Gastrocnemius medialis (tissue), 4 donors: ENCODE results near the gene CCDC70. TPM values are rescaled to one million over a fixed set of nuclear protein-coding genes. Genes with fewer than 3 reads are reported as not detected.

Source experiments
- ATAC-seq, 2 donors: fragments of 150-250 bp; one replicate each; pipeline ENCODE4 v1.9.1; 2016
- DNase-seq, 2 donors: peaks; one replicate each; pipeline ENCODE4 v3.0.0-alpha.2; 2019
- H3K27ac ChIP-seq, 4 donors: fragments of 200-600 bp; sonication (generic); 1 replicate in 1 of 4; 2 replicates in 3 of 4; pipeline ENCODE4 v1.5.1; 2016 to 2018; ENCODE audit warnings: mild to moderate bottlenecking in 2 of 4, moderate library complexity in 1 of 4
- H3K27me3 ChIP-seq, 3 donors: fragments of 200-600 bp; sonication (generic) in 2 of 3; 1 replicate in 1 of 3; 2 replicates in 2 of 3; pipeline versions ENCODE4 v1.5.1 to v1.6.0; 2016 to 2019; ENCODE audit warnings: mild to moderate bottlenecking in 1 of 3, moderate library complexity in 1 of 3
- H3K36me3 ChIP-seq, 2 donors: fragments of 200-600 bp; sonication (generic) in 1 of 2; one replicate each; pipeline ENCODE4 v1.5.1; 2017 to 2018
- H3K4me1 ChIP-seq, 2 donors: fragments of 200-600 bp; sonication (generic) in 1 of 2; one replicate each; pipeline ENCODE4 v1.5.1; 2016 to 2017; ENCODE audit warnings: mild to moderate bottlenecking in 2 of 2
- H3K4me3 ChIP-seq, 4 donors: fragments of 200-600 bp; sonication (generic) in 3 of 4; 1 replicate in 1 of 4; 2 replicates in 3 of 4; pipeline ENCODE4 v1.5.1; 2016 to 2019; ENCODE audit warnings: mild to moderate bottlenecking in 2 of 4
- H3K9me3 ChIP-seq, 3 donors: fragments of 200-600 bp; sonication (generic) in 2 of 3; 1 replicate in 1 of 3; 2 replicates in 2 of 3; pipeline ENCODE4 v1.5.1; 2016 to 2019
- POLR2A ChIP-seq, 2 donors: fragments of 450-650 bp; IDR thresholded peaks; one replicate each; pipeline ENCODE4 v1.6.1; 2017; ENCODE audit warnings: antibody characterized with exemption in 2 of 2, mild to moderate bottlenecking in 2 of 2, moderate library complexity in 2 of 2
- in situ Hi-C, 4 donors: fragments of 200-750 bp; cut with MboI; loops; one replicate each; pipeline versions ENCODE4 v1.15.0 to v1.8.0; 2017; ENCODE audit warnings: low sequenced_read_pairs in 4 of 4
- intact Hi-C: fragments of 100-400 bp; cut with DNase I; formaldehyde crosslinking; loops from one replicate; pipeline ENCODE4 v1.15.1; 2023; ENCODE audit warnings: low total_unique reads
- total RNA-seq, 4 donors: library from RNA; depleted of rRNA; stranded (reverse); fragments of >200 nt; gene quantifications; one replicate each; pipeline versions ENCODE4 v1.1.0 to v1.2.3, GENCODE V29; 2016
- TF ChIP-seq, protein P1 (sequence below), 5 experiments: fragments of 450-650 bp in 3 of 5; fragments of 200-600 bp in 2 of 5; sonication (generic) in 2 of 5; IDR thresholded peaks in 4 of 5; conservative IDR thresholded peaks in 1 of 5; 1 replicate in 4 of 5; 2 replicates in 1 of 5; pipeline ENCODE4 v1.5.1; 2016 to 2019; ENCODE audit warnings: antibody characterized with exemption in 5 of 5, mild to moderate bottlenecking in 3 of 5, moderate library complexity in 3 of 5

Gene CCDC70
- total RNA-seq, 4 donors from 2014 or later: not detected

DNA sequence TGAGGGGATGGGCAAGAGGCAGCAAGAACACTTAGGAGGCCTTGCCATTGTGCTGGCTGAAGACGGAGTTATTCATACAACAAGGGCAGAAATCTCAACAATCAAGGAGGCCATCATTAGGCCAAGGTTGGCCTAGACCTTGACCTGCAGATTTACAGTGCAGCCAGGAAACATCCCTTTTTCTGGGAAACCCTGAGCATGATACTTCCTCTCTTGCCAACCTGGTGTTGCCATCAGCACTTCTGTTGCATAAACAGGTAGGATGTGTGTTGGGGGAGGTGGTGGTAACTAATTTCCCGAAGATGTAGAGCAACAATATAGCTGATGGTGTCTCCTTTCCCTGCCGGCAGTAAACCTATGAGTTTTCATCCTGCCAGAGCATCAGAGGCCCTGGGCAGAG lies 24.8 kb upstream of the CCDC70 start:
- H3K9me3 ChIP-seq: no peaks in the 10 kb centered on the region
- no peak overlapping the region for H3K4me3 ChIP-seq
- H3K27ac ChIP-seq: no peak overlapping the region
- TF ChIP-seq POLR2A (IDR thresholded peaks at IDR 0.05): no peak
- TF ChIP-seq, protein P1, sequence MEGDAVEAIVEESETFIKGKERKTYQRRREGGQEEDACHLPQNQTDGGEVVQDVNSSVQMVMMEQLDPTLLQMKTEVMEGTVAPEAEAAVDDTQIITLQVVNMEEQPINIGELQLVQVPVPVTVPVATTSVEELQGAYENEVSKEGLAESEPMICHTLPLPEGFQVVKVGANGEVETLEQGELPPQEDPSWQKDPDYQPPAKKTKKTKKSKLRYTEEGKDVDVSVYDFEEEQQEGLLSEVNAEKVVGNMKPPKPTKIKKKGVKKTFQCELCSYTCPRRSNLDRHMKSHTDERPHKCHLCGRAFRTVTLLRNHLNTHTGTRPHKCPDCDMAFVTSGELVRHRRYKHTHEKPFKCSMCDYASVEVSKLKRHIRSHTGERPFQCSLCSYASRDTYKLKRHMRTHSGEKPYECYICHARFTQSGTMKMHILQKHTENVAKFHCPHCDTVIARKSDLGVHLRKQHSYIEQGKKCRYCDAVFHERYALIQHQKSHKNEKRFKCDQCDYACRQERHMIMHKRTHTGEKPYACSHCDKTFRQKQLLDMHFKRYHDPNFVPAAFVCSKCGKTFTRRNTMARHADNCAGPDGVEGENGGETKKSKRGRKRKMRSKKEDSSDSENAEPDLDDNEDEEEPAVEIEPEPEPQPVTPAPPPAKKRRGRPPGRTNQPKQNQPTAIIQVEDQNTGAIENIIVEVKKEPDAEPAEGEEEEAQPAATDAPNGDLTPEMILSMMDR (IDR thresholded peaks at IDR 0.05 in 4 of 5, conservative IDR thresholded peaks at IDR 0.05 in 1 of 5): no peak
- H3K27me3 ChIP-seq: no peaks in the 10 kb centered on the region
- intact Hi-C loops (no loop called here), in situ Hi-C loops (no loop called here)
- H3K36me3 ChIP-seq: no peaks in the 10 kb centered on the region
- H3K4me1 ChIP-seq: no peaks in the 10 kb centered on the region
- DNase-seq (no peak), ATAC-seq (no peak)

- no peak for DNase-seq
- Histone ChIP-seq H3K4me1 (no peaks in the 10 kb centered on the region), H3K27me3 (no peaks in the 10 kb centered on the region), H3K4me3 (no peak overlapping the region), H3K9me3 (no peaks in the 10 kb centered on the region), H3K36me3 (no peaks in the 10 kb centered on the region), H3K27ac (no peak overlapping the region)
- ATAC-seq: no peak
- in situ Hi-C loops: no loop called here
- intact Hi-C loops: no loop called here
- TF ChIP-seq POLR2A (IDR thresholded peaks at IDR 0.05): no peak
- TF ChIP-seq, protein P1 (IDR thresholded peaks at IDR 0.05 in 4 of 5, conservative IDR thresholded peaks at IDR 0.05 in 1 of 5): no peak
Measured at GRCh38 chr13:51838240-51838846, 23.4 kb upstream of the CCDC70 start.

DNA sequence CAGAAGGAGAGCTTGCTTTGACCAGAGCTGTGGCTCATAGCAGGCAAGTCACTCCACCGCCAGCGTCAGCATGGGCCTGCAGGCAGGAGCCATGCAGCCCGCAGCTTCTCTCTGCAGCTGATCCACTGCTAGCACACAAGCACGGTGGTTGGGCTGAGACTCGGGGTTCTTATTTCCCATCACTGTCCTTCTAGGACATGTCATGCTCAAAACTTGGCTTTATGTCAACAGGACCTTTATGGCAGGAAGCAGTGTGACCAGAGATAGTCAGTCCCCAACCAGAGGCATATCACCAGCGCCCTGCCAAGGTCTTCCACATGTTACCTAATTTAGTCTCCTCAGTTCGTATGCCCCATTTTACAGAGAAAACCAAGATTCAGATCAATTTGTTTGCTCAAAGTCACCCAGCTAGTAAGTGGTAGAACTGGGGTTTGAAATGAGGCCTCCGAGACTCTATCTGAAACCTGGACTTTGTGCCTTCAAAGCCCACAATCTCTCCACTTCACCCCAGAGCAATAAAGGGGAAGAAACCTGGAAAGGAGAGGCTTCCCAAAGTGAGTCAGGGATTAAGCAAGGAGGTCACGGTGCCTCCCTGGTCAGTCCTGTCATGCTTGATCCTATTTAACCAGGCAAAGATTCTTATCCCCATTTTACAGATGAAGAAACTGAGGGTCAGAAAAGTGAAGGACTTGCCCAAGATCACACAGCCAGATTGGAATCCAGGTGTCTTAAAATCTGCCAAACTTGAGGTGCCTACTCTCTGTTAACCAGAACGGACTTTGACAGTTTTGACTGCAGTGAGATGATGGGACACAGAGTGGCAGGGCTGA lies 21.8 kb upstream of the CCDC70 start:
- no peak for DNase-seq
- no peak overlapping the region for H3K27ac ChIP-seq
- intact Hi-C loops: no loop called here
- no peaks in the 10 kb centered on the region for H3K27me3 ChIP-seq
- TF ChIP-seq POLR2A (IDR thresholded peaks at IDR 0.05): no peak
- TF ChIP-seq, protein P1 (IDR thresholded peaks at IDR 0.05 in 4 of 5, conservative IDR thresholded peaks at IDR 0.05 in 1 of 5): no peak
- no peaks in the 10 kb centered on the region for H3K36me3 ChIP-seq
- no peak overlapping the region for H3K4me3 ChIP-seq
- no peaks in the 10 kb centered on the region for H3K4me1 ChIP-seq
- ATAC-seq: no peak
- H3K9me3 ChIP-seq: no peaks in the 10 kb centered on the region
- in situ Hi-C loops: no loop called here

DNA sequence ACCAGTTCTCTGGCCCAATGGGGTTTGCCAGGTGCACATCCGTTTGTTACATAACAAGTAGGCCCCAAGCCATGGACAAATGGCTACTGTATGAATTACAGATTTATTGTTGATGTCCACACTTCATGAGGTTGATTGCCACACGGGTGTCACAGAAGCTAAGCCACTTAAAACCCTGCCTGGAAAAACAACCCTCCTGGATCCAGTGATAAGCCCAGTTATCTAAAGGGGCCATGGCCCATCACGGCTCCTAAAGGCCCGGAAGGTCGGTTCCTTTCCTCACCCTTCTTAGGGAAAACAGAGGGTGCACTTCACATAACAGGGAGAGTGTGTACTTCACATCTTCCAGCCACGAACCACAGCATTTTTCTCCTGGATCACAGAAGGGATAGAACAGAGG lies 20.9 kb upstream of the CCDC70 start:
- Histone ChIP-seq H3K27me3 (no peaks in the 10 kb centered on the region), H3K4me3 (no peak overlapping the region), H3K36me3 (no peaks in the 10 kb centered on the region), H3K27ac (no peak overlapping the region), H3K9me3 (no peaks in the 10 kb centered on the region), H3K4me1 (no peaks in the 10 kb centered on the region)
- in situ Hi-C loops (no loop called here), intact Hi-C loops (no loop called here)
- ATAC-seq: no peak
- no peak for TF ChIP-seq POLR2A (IDR thresholded peaks at IDR 0.05)
- TF ChIP-seq, protein P1 (IDR thresholded peaks at IDR 0.05 in 4 of 5, conservative IDR thresholded peaks at IDR 0.05 in 1 of 5): no peak
- no peak for DNase-seq
